ENCODE data around the gene OR52B2. TPM values are rescaled to one million over a fixed set of nuclear protein-coding genes. Genes with fewer than 3 reads are reported as not detected.

Gene OR52B2
- total and polyA plus RNA-seq, 9 of the 15 experiments (the other 6 are each of a cell fraction or from before 2014, with no cell fraction given) = not detected

- TF ChIP-seq, protein P1, sequence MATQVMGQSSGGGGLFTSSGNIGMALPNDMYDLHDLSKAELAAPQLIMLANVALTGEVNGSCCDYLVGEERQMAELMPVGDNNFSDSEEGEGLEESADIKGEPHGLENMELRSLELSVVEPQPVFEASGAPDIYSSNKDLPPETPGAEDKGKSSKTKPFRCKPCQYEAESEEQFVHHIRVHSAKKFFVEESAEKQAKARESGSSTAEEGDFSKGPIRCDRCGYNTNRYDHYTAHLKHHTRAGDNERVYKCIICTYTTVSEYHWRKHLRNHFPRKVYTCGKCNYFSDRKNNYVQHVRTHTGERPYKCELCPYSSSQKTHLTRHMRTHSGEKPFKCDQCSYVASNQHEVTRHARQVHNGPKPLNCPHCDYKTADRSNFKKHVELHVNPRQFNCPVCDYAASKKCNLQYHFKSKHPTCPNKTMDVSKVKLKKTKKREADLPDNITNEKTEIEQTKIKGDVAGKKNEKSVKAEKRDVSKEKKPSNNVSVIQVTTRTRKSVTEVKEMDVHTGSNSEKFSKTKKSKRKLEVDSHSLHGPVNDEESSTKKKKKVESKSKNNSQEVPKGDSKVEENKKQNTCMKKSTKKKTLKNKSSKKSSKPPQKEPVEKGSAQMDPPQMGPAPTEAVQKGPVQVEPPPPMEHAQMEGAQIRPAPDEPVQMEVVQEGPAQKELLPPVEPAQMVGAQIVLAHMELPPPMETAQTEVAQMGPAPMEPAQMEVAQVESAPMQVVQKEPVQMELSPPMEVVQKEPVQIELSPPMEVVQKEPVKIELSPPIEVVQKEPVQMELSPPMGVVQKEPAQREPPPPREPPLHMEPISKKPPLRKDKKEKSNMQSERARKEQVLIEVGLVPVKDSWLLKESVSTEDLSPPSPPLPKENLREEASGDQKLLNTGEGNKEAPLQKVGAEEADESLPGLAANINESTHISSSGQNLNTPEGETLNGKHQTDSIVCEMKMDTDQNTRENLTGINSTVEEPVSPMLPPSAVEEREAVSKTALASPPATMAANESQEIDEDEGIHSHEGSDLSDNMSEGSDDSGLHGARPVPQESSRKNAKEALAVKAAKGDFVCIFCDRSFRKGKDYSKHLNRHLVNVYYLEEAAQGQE (IDR thresholded peaks at IDR 0.05; ENCODE audit: borderline replicate concordance) = no peak
- TF ChIP-seq, protein P1 (CRISPR knock-in tag; IDR thresholded peaks at IDR 0.05; ENCODE audit: low read depth) = no peak
- TF ChIP-seq MCM2 (IDR thresholded peaks at IDR 0.05; ENCODE audit: low read depth) (no peak), CHAMP1 (IDR thresholded peaks at IDR 0.05) (no peak), ELK3 (CRISPR knock-in tag; IDR thresholded peaks at IDR 0.05) (no peak), ETV1 (tag; conservative IDR thresholded peaks at IDR 0.05; ENCODE audit: low read depth) (no peak), ZNF174 (CRISPR knock-in tag; IDR thresholded peaks at IDR 0.05) (no peak), NR1H2 (CRISPR knock-in tag; IDR thresholded peaks at IDR 0.05) (no peak), MEIS2 (IDR thresholded peaks at IDR 0.05; ENCODE audit: partially characterized antibody) (peak; percentile 52)
Observed at GRCh38 chr11:6191742-6192141, 21.6 kb upstream of the OR52B2 start (continued).

Measured in K562 (cell line).